B cell (primary cell): ENCODE measurements around the gene AMER3. TPM values are rescaled to one million over a fixed set of nuclear protein-coding genes. Genes with fewer than 3 reads are reported as not detected.

ENCODE experiments used
- ATAC-seq: fragments of 200-7000 bp; cut with Tn5 transposase; one replicate; pipeline ENCODE4 v1.10.0; 2021; ENCODE audit warnings: low read depth, mild to moderate bottlenecking, moderate number of reproducible peaks, moderate library complexity
- CTCF ChIA-PET: fragments of 350-600 bp; sonication (Branson Sonifier 250); formaldehyde crosslinking; loops from one replicate; lab custom pipeline; 2021; ENCODE audit warnings: antibody characterized with exemption, inconsistent platforms; lab: Charles Lee
- POLR2A ChIA-PET: fragments of 350-600 bp; sonication (Branson Sonifier 250); formaldehyde crosslinking; loops from one replicate; lab custom pipeline; 2021; ENCODE audit warnings: antibody characterized with exemption; lab: Charles Lee
- DNase-seq: peaks from one replicate; pipeline ENCODE4 v3.0.0; 2013
- H2AFZ ChIP-seq: 2 replicates; pipeline ENCODE4 v1.6.1; 2012; ENCODE audit warnings: mild to moderate bottlenecking, low read depth, low read length; ENCODE audit not compliant: insufficient read depth, poor library complexity, severe bottlenecking
- H3K27ac ChIP-seq, 2 donors: 1 replicate in 1 of 2; 2 replicates in 1 of 2; pipeline ENCODE4 v1.5.1; 2012 to 2013; ENCODE audit warnings: low read length in 2 of 2, mild to moderate bottlenecking in 2 of 2, moderate library complexity in 1 of 2
- H3K27me3 ChIP-seq, 4 experiments: fragments of 200-600 bp in 1 of 4; sonication (generic) in 1 of 4; replicated peaks in 1 of 4; 1 replicate in 2 of 4; 2 replicates in 2 of 4; pipeline versions ENCODE4 v1.6.1 to v1.7.0; 2013 to 2016; ENCODE audit warnings: low read length in 3 of 4, mild to moderate bottlenecking in 2 of 4, mixed read lengths in 1 of 4, moderate library complexity in 1 of 4; ENCODE audit not compliant: insufficient read depth in 4 of 4, control insufficient read depth in 3 of 4; ENCODE audit errors: control extremely low read depth in 1 of 4
- H3K36me3 ChIP-seq, 2 experiments: replicated peaks in 1 of 2; 1 replicate in 1 of 2; 2 replicates in 1 of 2; pipeline versions ENCODE4 v1.6.1 to v1.7.1; 2013; ENCODE audit warnings: low read length in 1 of 2; ENCODE audit not compliant: insufficient read depth in 2 of 2, control insufficient read depth in 1 of 2; ENCODE audit errors: control extremely low read depth in 1 of 2, extremely low read depth in 1 of 2
- H3K4me1 ChIP-seq, 2 donors: fragments of 200-600 bp in 1 of 2; sonication (generic) in 1 of 2; 1 replicate in 1 of 2; 2 replicates in 1 of 2; pipeline versions ENCODE4 v1.5.1 to v1.6.1; 2013 to 2017; ENCODE audit warnings: low read length in 2 of 2; ENCODE audit not compliant: control insufficient read depth in 2 of 2, insufficient read depth in 2 of 2
- H3K4me2 ChIP-seq: replicated peaks from 2 replicates; pipeline ENCODE3; 2012; ENCODE audit warnings: mild to moderate bottlenecking, low read depth, low read length; ENCODE audit not compliant: poor library complexity, severe bottlenecking
- H3K4me3 ChIP-seq, 5 experiments: fragments of 200-600 bp in 1 of 5; sonication (generic) in 1 of 5; 1 replicate in 3 of 5; 2 replicates in 2 of 5; pipeline versions ENCODE4 v1.5.1 to v1.7.0; 2011 to 2016; ENCODE audit warnings: low read length in 4 of 5, mild to moderate bottlenecking in 4 of 5, low read depth in 2 of 5, control low read depth in 1 of 5, moderate library complexity in 1 of 5; ENCODE audit not compliant: insufficient read depth in 1 of 5; ENCODE audit errors: control extremely low read depth in 1 of 5, extremely low read depth in 1 of 5
- H3K79me2 ChIP-seq: fragments of 200-600 bp; sonication (generic); one replicate; pipeline ENCODE4 v1.6.0; 2016; ENCODE audit warnings: low read length; ENCODE audit not compliant: control insufficient read depth, insufficient read depth
- H3K9ac ChIP-seq: fragments of 200-600 bp; sonication (generic); 2 replicates; pipeline ENCODE4 v1.6.1; 2017; ENCODE audit warnings: mild to moderate bottlenecking, low read length, moderate library complexity
- H3K9me3 ChIP-seq, 3 donors: one replicate each; pipeline versions ENCODE4 v1.6.1 to v1.7.1; 2013; ENCODE audit warnings: low read length in 2 of 3; ENCODE audit not compliant: control insufficient read depth in 2 of 3, insufficient read depth in 1 of 3; ENCODE audit errors: control extremely low read depth in 1 of 3
- H4K20me1 ChIP-seq: 2 replicates; pipeline ENCODE4 v1.6.0; 2012; ENCODE audit warnings: mild to moderate bottlenecking, low read length; ENCODE audit not compliant: insufficient read depth, control insufficient read depth, poor library complexity, severe bottlenecking
- H3K27ac Mint-ChIP-seq: one replicate; pipeline ENCODE4 v1.8.0; 2021; ENCODE audit warnings: mixed read lengths
- H3K27me3 Mint-ChIP-seq: one replicate; pipeline ENCODE4 v1.8.0; 2021; ENCODE audit warnings: mixed read lengths
- H3K4me1 Mint-ChIP-seq: one replicate; pipeline ENCODE4 v1.8.0; 2021; ENCODE audit warnings: mixed read lengths
- H3K4me3 Mint-ChIP-seq: one replicate; pipeline ENCODE4 v1.8.0; 2021; ENCODE audit warnings: mixed read lengths
- H3K9me3 Mint-ChIP-seq: one replicate; pipeline ENCODE4 v1.8.0; 2022; ENCODE audit warnings: mixed read lengths; ENCODE audit not compliant: insufficient read depth
- CTCF ChIP-seq: fragments of 200-600 bp; IDR thresholded peaks from one replicate; pipeline ENCODE4 v1.8.0; 2022; ENCODE audit warnings: antibody characterized with exemption, mild to moderate bottlenecking
- EZH2 ChIP-seq: IDR thresholded peaks from 2 replicates; pipeline ENCODE4 v1.6.1; 2012; ENCODE audit warnings: borderline replicate concordance, low read depth, mild to moderate bottlenecking, moderate library complexity, low read length; ENCODE audit not compliant: insufficient read depth, poor library complexity, severe bottlenecking
- WGBS: methylation state at CpG from one replicate; pipeline ENCODE4 v1.1.5; 2013; ENCODE audit warnings: missing lambda C conversion rate; ENCODE audit not compliant: insufficient coverage; 5-methylcytosine and 5-hydroxymethylcytosine counted together
- intact Hi-C: fragments of 100-400 bp; cut with micrococcal nuclease; formaldehyde crosslinking; loops from one replicate; pipeline ENCODE4 v1.10.0; 2022
- polyA plus RNA-seq: library from polyadenylated mRNA; depleted of rRNA; stranded (reverse); fragments of >200 nt; gene quantifications from 2 replicates; pipeline ENCODE4 v1.2.3, GENCODE V29; 2012
- total RNA-seq, 2 donors: library from RNA; stranded (reverse); fragments of 120-200 nt in 1 of 2; gene quantifications; 1 replicate in 1 of 2; 2 replicates in 1 of 2; pipeline versions ENCODE4 v1.2.3 to v1.2.4, GENCODE V29; 2013 to 2022

The AMER3 gene
- total and polyA plus RNA-seq, 2 donors (not counting 1 experiment from before 2014, with no cell fraction given) = not detected

- H3K9ac ChIP-seq = no peak overlapping the region
- H3K4me1 ChIP-seq = no peaks in the 10 kb centered on the region
- H3K36me3 ChIP-seq = no peaks in the 10 kb centered on the region
- H2AFZ ChIP-seq = no peak overlapping the region
- ATAC-seq (no peak), DNase-seq (no peak)
- Mint-ChIP-seq H3K27ac (no peak overlapping the region), H3K4me1 (peaks cover 18% of the 10 kb centered on the region), H3K27me3 (peaks cover 15% of the 10 kb centered on the region), H3K9me3 (no peaks in the 10 kb centered on the region), H3K4me3 (no peak overlapping the region)
- TF ChIP-seq EZH2 (no peak), CTCF (no peak)
- ChIA-PET POLR2A (no interaction called here), CTCF (no interaction called here)
- peaks cover 0 to 3% (median 0%) of the 10 kb centered on the region in 3 donors for H3K9me3 ChIP-seq
- no peak overlapping the region for H3K27ac ChIP-seq
- 89% methylated on average over 15 of the region's 15 CpGs for WGBS
- no peaks in the 10 kb centered on the region for H4K20me1 ChIP-seq
- peaks cover 0 to 3% (median 0%) of the 10 kb centered on the region in 4 experiments for H3K27me3 ChIP-seq
- H3K4me2 ChIP-seq = no peak overlapping the region
- no peaks in the 10 kb centered on the region for H3K79me2 ChIP-seq
- intact Hi-C loops = no loop called here
- H3K4me3 ChIP-seq = no peak overlapping the region
Observed at GRCh38 chr2:130814931-130815680, 59.8 kb downstream of the AMER3 start.

Other genes starting within 250 kb of the AMER3 start
- not detected in 2 replicates for gene POTEI, start 246.2 kb upstream of the AMER3 start, total RNA-seq
- gene POTEI, start 246.2 kb upstream of the AMER3 start, polyA plus RNA-seq = not detected in 2 replicates
- gene CFC1B, start 234.3 kb upstream of the AMER3 start, total RNA-seq = not detected in 2 replicates
- gene CFC1B, start 234.3 kb upstream of the AMER3 start, polyA plus RNA-seq = not detected in 2 replicates
- gene CFC1, start 156.0 kb upstream of the AMER3 start, total RNA-seq = not detected in 2 replicates
- not detected in 2 replicates for gene CFC1, start 156.0 kb upstream of the AMER3 start, polyA plus RNA-seq
- not detected in 2 replicates for gene POTEJ, start 144.1 kb upstream of the AMER3 start, total RNA-seq
- gene POTEJ, start 144.1 kb upstream of the AMER3 start, polyA plus RNA-seq = not detected in 2 replicates
- not detected in 2 replicates for gene GPR148, start 26.5 kb upstream of the AMER3 start, total RNA-seq
- not detected in 2 replicates for gene GPR148, start 26.5 kb upstream of the AMER3 start, polyA plus RNA-seq
- gene ARHGEF4, start 81.4 kb downstream of the AMER3 start, total RNA-seq = 1.7 and 2.1 TPM in 2 replicates
- gene ARHGEF4, start 81.4 kb downstream of the AMER3 start, polyA plus RNA-seq = not detected in 2 replicates